Hepatocyte (in vitro differentiated cells): ENCODE data around the gene DYNLL1. TPM values are rescaled to one million over a fixed set of nuclear protein-coding genes. Genes with fewer than 3 reads are reported as not detected.

Source experiments
- DNase-seq: peaks from one replicate; pipeline ENCODE4 v3.0.0-alpha.2; 2016; ENCODE audit warnings: low spot score
- H2AFZ ChIP-seq: fragments of 200-600 bp; sonication (generic); 2 replicates; pipeline ENCODE4 v1.6.0; 2016; ENCODE audit warnings: antibody characterized with exemption, mild to moderate bottlenecking
- H3K27ac ChIP-seq: fragments of 200-600 bp; sonication (generic); 2 replicates; pipeline ENCODE4 v1.5.1; 2016; ENCODE audit warnings: mild to moderate bottlenecking
- H3K27me3 ChIP-seq: fragments of 200-600 bp; sonication (generic); 2 replicates; pipeline ENCODE4 v1.6.1; 2016
- H3K36me3 ChIP-seq: fragments of 200-600 bp; sonication (generic); replicated peaks from 2 replicates; pipeline ENCODE4 v1.5.1; 2016; ENCODE audit warnings: low read depth; ENCODE audit not compliant: insufficient read depth
- H3K4me1 ChIP-seq: fragments of 200-600 bp; sonication (generic); 2 replicates; pipeline ENCODE4 v1.5.1; 2016; ENCODE audit warnings: mild to moderate bottlenecking, moderate library complexity; ENCODE audit not compliant: insufficient read depth
- H3K4me2 ChIP-seq: fragments of 200-600 bp; sonication (generic); 2 replicates; pipeline ENCODE4 v1.6.0; 2016
- H3K4me3 ChIP-seq: fragments of 200-600 bp; sonication (generic); 2 replicates; pipeline ENCODE4 v1.5.1; 2016; ENCODE audit warnings: mild to moderate bottlenecking
- H3K79me2 ChIP-seq: fragments of 200-600 bp; sonication (generic); 2 replicates; pipeline ENCODE4 v1.6.0; 2017; ENCODE audit warnings: mild to moderate bottlenecking
- H3K9me2 ChIP-seq: fragments of 200-600 bp; sonication (generic); replicated peaks from 2 replicates; pipeline ENCODE4 v1.6.0; 2017; ENCODE audit warnings: mild to moderate bottlenecking; ENCODE audit not compliant: insufficient read depth
- H3K9me3 ChIP-seq: fragments of 200-600 bp; sonication (generic); 2 replicates; pipeline ENCODE4 v1.5.1; 2016; ENCODE audit warnings: low read depth, mild to moderate bottlenecking
- H4K20me1 ChIP-seq: fragments of 200-600 bp; sonication (generic); 2 replicates; pipeline ENCODE4 v1.6.0; 2016; ENCODE audit warnings: mild to moderate bottlenecking; ENCODE audit not compliant: insufficient read depth, poor library complexity, severe bottlenecking
- CTCF ChIP-seq: fragments of 200-600 bp; sonication (generic); IDR thresholded peaks from 2 replicates; pipeline ENCODE4 v1.5.1; 2016; ENCODE audit warnings: antibody characterized with exemption, mild to moderate bottlenecking; ENCODE audit not compliant: poor library complexity
- EZH2 ChIP-seq: fragments of 200-600 bp; sonication (generic); IDR thresholded peaks from 2 replicates; pipeline ENCODE4 v1.6.1; 2016; ENCODE audit warnings: antibody characterized with exemption, mild to moderate bottlenecking, borderline replicate concordance
- EZH2phosphoT487 ChIP-seq: fragments of 200-600 bp; sonication (generic); IDR thresholded peaks from one replicate; pipeline ENCODE4 v1.6.1; 2018; ENCODE audit warnings: antibody characterized with exemption, mild to moderate bottlenecking, low read depth, moderate library complexity; ENCODE audit not compliant: unreplicated experiment, severe bottlenecking
- WGBS: methylation state at CpG from one replicate; pipeline ENCODE4 v1.1.6; 2016; ENCODE audit warnings: low lambda C conversion rate; ENCODE audit errors: missing lambda C conversion rate; 5-methylcytosine and 5-hydroxymethylcytosine counted together
- polyA plus RNA-seq: library from polyadenylated mRNA; unstranded; fragments of >200 nt; fragmentation: Nextera tagmentation; extraction: Ambion mirVana; gene quantifications from 2 replicates; pipeline ENCODE4 v1.2.1, GENCODE V29; 2016
- total RNA-seq: library from RNA; depleted of rRNA; stranded (reverse); fragments of >200 nt; gene quantifications from 2 replicates; pipeline ENCODE4 v1.2.3, GENCODE V29; 2014

Gene DYNLL1
- total and polyA plus RNA-seq, 2 experiments from 2014 or later, result 383 to 641 TPM

GRCh38 chr12:120539303-120539702, 43.4 kb downstream of the DYNLL1 start:
- Histone ChIP-seq H3K4me3 (no peak overlapping the region), H2AFZ (no peak overlapping the region), H3K79me2 (peaks cover 100% of the 10 kb centered on the region), H3K9me3 (no peaks in the 10 kb centered on the region), H3K4me1 (peaks cover 41% of the 10 kb centered on the region), H3K9me2 (no peaks in the 10 kb centered on the region), H3K4me2 (peak overlapping the region; percentile 88), H3K27me3 (no peaks in the 10 kb centered on the region), H3K36me3 (no peaks in the 10 kb centered on the region), H3K27ac (peak overlapping the region; percentile 62), H4K20me1 (peaks cover 97% of the 10 kb centered on the region)
- 94% methylated on average over 1 of the region's 1 CpG for WGBS
- no peak for DNase-seq
- TF ChIP-seq EZH2 (no peak), EZH2phosphoT487 (no peak), CTCF (no peak)

- Histone ChIP-seq H3K79me2 (peaks cover 100% of the 10 kb centered on the region), H3K27me3 (no peaks in the 10 kb centered on the region), H3K36me3 (no peaks in the 10 kb centered on the region), H3K4me3 (no peak overlapping the region), H3K27ac (peak overlapping the region; percentile 7), H4K20me1 (peaks cover 99% of the 10 kb centered on the region), H2AFZ (no peak overlapping the region), H3K4me2 (no peak overlapping the region), H3K9me2 (no peaks in the 10 kb centered on the region), H3K9me3 (no peaks in the 10 kb centered on the region), H3K4me1 (peaks cover 41% of the 10 kb centered on the region)
- DNase-seq, result no peak
- 72% methylated on average over 3 of the region's 3 CpGs for WGBS
- TF ChIP-seq EZH2phosphoT487, result no peak
- TF ChIP-seq EZH2, result no peak
- no peak for TF ChIP-seq CTCF
These were observed 44.5 kb downstream of the DYNLL1 start for GRCh38 chr12:120540445-120540844.

GRCh38 chr12:120542166-120542565, 46.3 kb downstream of the DYNLL1 start:
- WGBS, result 98% methylated on average over 5 of the region's 5 CpGs
- H4K20me1 ChIP-seq, result peaks cover 99% of the 10 kb centered on the region
- H3K27ac ChIP-seq, result no peak overlapping the region
- no peaks in the 10 kb centered on the region for H3K36me3 ChIP-seq
- H2AFZ ChIP-seq, result no peak overlapping the region
- H3K79me2 ChIP-seq, result peaks cover 100% of the 10 kb centered on the region
- H3K4me1 ChIP-seq, result peaks cover 35% of the 10 kb centered on the region
- H3K9me3 ChIP-seq, result no peaks in the 10 kb centered on the region
- no peaks in the 10 kb centered on the region for H3K27me3 ChIP-seq
- TF ChIP-seq EZH2phosphoT487 (no peak), CTCF (no peak), EZH2 (no peak)
- no peaks in the 10 kb centered on the region for H3K9me2 ChIP-seq
- H3K4me2 ChIP-seq, result no peak overlapping the region
- no peak overlapping the region for H3K4me3 ChIP-seq
- DNase-seq, result no peak

- no peak overlapping the region for H3K4me2 ChIP-seq
- no peak overlapping the region for H3K4me3 ChIP-seq
- no peak for DNase-seq
- H3K79me2 ChIP-seq, result peaks cover 100% of the 10 kb centered on the region
- H3K9me3 ChIP-seq, result no peaks in the 10 kb centered on the region
- 94% methylated on average over 3 of the region's 3 CpGs for WGBS
- H4K20me1 ChIP-seq, result peaks cover 97% of the 10 kb centered on the region
- no peaks in the 10 kb centered on the region for H3K9me2 ChIP-seq
- H3K4me1 ChIP-seq, result peaks cover 12% of the 10 kb centered on the region
- no peak for TF ChIP-seq EZH2
- no peak for TF ChIP-seq EZH2phosphoT487
- TF ChIP-seq CTCF, result no peak
- no peaks in the 10 kb centered on the region for H3K36me3 ChIP-seq
- H3K27me3 ChIP-seq, result no peaks in the 10 kb centered on the region
- no peak overlapping the region for H3K27ac ChIP-seq
- H2AFZ ChIP-seq, result no peak overlapping the region
These were observed 48.8 kb downstream of the DYNLL1 start for GRCh38 chr12:120544691-120545090.
